ENCODE measurements around the gene KRT39.

GRCh38 chr17:40961591-40961990 lies 5.2 kb downstream of the KRT39 start:
- TF ChIP-seq, protein P1, sequence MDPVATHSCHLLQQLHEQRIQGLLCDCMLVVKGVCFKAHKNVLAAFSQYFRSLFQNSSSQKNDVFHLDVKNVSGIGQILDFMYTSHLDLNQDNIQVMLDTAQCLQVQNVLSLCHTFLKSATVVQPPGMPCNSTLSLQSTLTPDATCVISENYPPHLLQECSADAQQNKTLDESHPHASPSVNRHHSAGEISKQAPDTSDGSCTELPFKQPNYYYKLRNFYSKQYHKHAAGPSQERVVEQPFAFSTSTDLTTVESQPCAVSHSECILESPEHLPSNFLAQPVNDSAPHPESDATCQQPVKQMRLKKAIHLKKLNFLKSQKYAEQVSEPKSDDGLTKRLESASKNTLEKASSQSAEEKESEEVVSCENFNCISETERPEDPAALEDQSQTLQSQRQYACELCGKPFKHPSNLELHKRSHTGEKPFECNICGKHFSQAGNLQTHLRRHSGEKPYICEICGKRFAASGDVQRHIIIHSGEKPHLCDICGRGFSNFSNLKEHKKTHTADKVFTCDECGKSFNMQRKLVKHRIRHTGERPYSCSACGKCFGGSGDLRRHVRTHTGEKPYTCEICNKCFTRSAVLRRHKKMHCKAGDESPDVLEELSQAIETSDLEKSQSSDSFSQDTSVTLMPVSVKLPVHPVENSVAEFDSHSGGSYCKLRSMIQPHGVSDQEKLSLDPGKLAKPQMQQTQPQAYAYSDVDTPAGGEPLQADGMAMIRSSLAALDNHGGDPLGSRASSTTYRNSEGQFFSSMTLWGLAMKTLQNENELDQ (CRISPR knock-in tag; IDR thresholded peaks at IDR 0.05; ENCODE audit: borderline replicate concordance), result no peak
- TF ChIP-seq ATF7 (IDR thresholded peaks at IDR 0.05) (no peak), ATF7 (CRISPR knock-in tag; IDR thresholded peaks at IDR 0.05) (no peak), ZBTB8A (CRISPR knock-in tag; IDR thresholded peaks at IDR 0.05; ENCODE audit: borderline replicate concordance, low read depth) (no peak), NFYB (CRISPR knock-in tag; IDR thresholded peaks at IDR 0.05) (no peak), ATF7-NPFF (CRISPR knock-in tag; IDR thresholded peaks at IDR 0.05; ENCODE audit: low read depth) (no peak), MEIS1 (CRISPR knock-in tag; IDR thresholded peaks at IDR 0.05; ENCODE audit: borderline replicate concordance) (no peak), MTA1 (CRISPR knock-in tag; IDR thresholded peaks at IDR 0.05; ENCODE audit: borderline replicate concordance) (no peak), ZNF446 (CRISPR knock-in tag; IDR thresholded peaks at IDR 0.05) (no peak)

All from HepG2 (cell line).